BE2C (cell line): ENCODE measurements around the gene NSMCE4A.
"Not testable (repeated sequence)": the region's sequence is repeated elsewhere in the genome, so short reads cannot be mapped to it uniquely, and the experiment has no call there.

ENCODE experiments used
- DNase-seq: peaks from one replicate; pipeline ENCODE4 v3.0.0-alpha.2; 2020
- H3K27me3 ChIP-seq: fragments of 250-450 bp; sonication (Bioruptor Pico); 2 replicates; pipeline ENCODE4 v1.5.1; 2020; ENCODE audit warnings: mild to moderate bottlenecking
- H3K36me3 ChIP-seq: fragments of 250-450 bp; sonication (Bioruptor Pico); 2 replicates; pipeline ENCODE4 v1.5.1; 2020; ENCODE audit warnings: mild to moderate bottlenecking
- H3K4me1 ChIP-seq: fragments of 250-450 bp; sonication (Bioruptor Pico); 2 replicates; pipeline ENCODE4 v1.5.1; 2020
- H3K4me3 ChIP-seq: 2 replicates; pipeline ENCODE4 v1.5.1; 2011; ENCODE audit warnings: low read depth, low read length
- H3K9me3 ChIP-seq: fragments of 250-450 bp; sonication (Bioruptor Pico); 2 replicates; pipeline ENCODE4 v1.5.1; 2020
- TF ChIP-seq, protein P1 (sequence below): IDR thresholded peaks from 2 replicates; pipeline ENCODE4 v1.5.1; 2012; ENCODE audit warnings: mild to moderate bottlenecking, low read depth, low read length

Gene NSMCE4A

DNA sequence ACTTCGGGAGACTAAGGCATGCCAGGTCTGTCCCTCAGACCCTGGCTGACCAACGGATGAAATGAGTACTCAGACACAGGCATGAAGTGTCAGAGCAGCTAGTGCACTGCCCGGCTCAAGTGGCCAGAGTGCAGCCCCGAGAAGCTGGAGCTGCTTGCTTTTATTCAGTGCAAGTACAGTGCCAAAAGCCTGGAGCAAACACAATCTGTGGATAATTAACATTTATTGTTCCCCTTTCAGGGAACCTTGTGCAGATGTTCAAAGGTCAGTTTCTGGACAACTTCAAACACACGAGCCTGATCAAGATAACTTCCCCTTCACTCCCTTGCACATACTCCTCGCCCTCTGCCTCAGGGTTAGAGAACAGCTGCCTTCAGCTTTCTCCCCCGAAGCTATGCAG, 39.3 kb downstream of the NSMCE4A start:
- no peaks in the 10 kb centered on the region for H3K27me3 ChIP-seq
- H3K4me3 ChIP-seq: no peak overlapping the region
- H3K9me3 ChIP-seq: no peaks in the 10 kb centered on the region
- peak; percentile 64 for DNase-seq
- TF ChIP-seq, protein P1, sequence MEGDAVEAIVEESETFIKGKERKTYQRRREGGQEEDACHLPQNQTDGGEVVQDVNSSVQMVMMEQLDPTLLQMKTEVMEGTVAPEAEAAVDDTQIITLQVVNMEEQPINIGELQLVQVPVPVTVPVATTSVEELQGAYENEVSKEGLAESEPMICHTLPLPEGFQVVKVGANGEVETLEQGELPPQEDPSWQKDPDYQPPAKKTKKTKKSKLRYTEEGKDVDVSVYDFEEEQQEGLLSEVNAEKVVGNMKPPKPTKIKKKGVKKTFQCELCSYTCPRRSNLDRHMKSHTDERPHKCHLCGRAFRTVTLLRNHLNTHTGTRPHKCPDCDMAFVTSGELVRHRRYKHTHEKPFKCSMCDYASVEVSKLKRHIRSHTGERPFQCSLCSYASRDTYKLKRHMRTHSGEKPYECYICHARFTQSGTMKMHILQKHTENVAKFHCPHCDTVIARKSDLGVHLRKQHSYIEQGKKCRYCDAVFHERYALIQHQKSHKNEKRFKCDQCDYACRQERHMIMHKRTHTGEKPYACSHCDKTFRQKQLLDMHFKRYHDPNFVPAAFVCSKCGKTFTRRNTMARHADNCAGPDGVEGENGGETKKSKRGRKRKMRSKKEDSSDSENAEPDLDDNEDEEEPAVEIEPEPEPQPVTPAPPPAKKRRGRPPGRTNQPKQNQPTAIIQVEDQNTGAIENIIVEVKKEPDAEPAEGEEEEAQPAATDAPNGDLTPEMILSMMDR: no peak
- H3K36me3 ChIP-seq: no peaks in the 10 kb centered on the region
- H3K4me1 ChIP-seq: no peaks in the 10 kb centered on the region

GRCh38 chr10:121930268-121931085, 44.5 kb downstream of the NSMCE4A start:
- not testable (repeated sequence) for H3K27me3 ChIP-seq, H3K9me3 ChIP-seq, H3K4me1 ChIP-seq, H3K4me3 ChIP-seq, H3K36me3 ChIP-seq, DNase-seq

GRCh38 chr10:121929585-121930267, 45.3 kb downstream of the NSMCE4A start:
- H3K4me1 ChIP-seq, H3K9me3 ChIP-seq, DNase-seq, H3K27me3 ChIP-seq, H3K36me3 ChIP-seq, H3K4me3 ChIP-seq: not testable (repeated sequence)

DNA sequence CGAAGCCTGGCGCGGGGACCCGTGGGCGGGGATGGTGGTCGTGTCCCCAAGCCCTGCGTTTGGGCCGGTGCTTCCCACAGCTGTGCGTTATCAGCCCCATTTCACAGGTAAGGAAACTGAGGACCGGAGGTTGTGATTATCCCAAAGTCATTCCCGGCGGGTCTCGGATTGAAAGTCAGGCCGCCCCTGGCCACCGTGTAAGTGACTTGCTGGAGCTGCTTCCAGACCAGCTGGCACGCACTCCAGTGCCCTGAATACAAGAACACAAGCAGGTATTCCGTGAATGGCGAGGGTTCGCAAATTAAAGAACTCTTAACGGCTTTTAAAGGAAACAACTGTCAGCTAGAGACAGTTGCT, 46.5 kb downstream of the NSMCE4A start:
- TF ChIP-seq, protein P1: no peak
- Histone ChIP-seq H3K27me3 (no peaks in the 10 kb centered on the region), H3K9me3 (no peaks in the 10 kb centered on the region), H3K4me3 (peak overlapping the region; percentile 84), H3K36me3 (peaks cover 4% of the 10 kb centered on the region), H3K4me1 (no peaks in the 10 kb centered on the region; the same call in 1 of the 2 replicates)
- no peak for DNase-seq

GRCh38 chr10:121927841-121928527, 47.0 kb downstream of the NSMCE4A start, which contains the start of gene ATE1:
Gene ATE1, minus strand, starts transcription at chr10:121928031. Its CDS starts 82 bp downstream, at chr10:121927949.
- peak within 1 kb of the TSS; percentile 84 for H3K4me3 ChIP-seq
- TF ChIP-seq, protein P1: no peak
- peak; percentile 92 for DNase-seq
- H3K36me3 ChIP-seq: peaks cover 8% of the 10 kb centered on the region
- peaks cover under 1% of the 10 kb centered on the region for H3K4me1 ChIP-seq
- no peaks in the 10 kb centered on the region for H3K27me3 ChIP-seq
- no peaks in the 10 kb centered on the region for H3K9me3 ChIP-seq

- peak; percentile 58 for DNase-seq
- TF ChIP-seq, protein P1: no peak
- no peaks in the 10 kb centered on the region for H3K9me3 ChIP-seq
Observed at GRCh38 chr10:121927318-121927840, 47.6 kb downstream of the NSMCE4A start.

More at GRCh38 chr10:121927318-121927840, 47.6 kb downstream of the NSMCE4A start:
- Histone ChIP-seq H3K4me3 (peak overlapping the region; percentile 84), H3K27me3 (no peaks in the 10 kb centered on the region), H3K4me1 (peaks cover 6% of the 10 kb centered on the region), H3K36me3 (peaks cover 8% of the 10 kb centered on the region)
